Sigmoid colon (tissue), 7 donors: Measurements from ENCODE around the gene HOMER2. TPM values are rescaled to one million over a fixed set of nuclear protein-coding genes. Genes with fewer than 3 reads are reported as not detected.

Experiments
- DNase-seq: peaks from one replicate; pipeline ENCODE4 v3.0.0-alpha.2; 2019
- H3K27ac ChIP-seq, 4 donors: fragments of 200-600 bp; sonication (generic); one replicate each; pipeline ENCODE4 v1.5.1; 2016 to 2019; ENCODE audit warnings: mild to moderate bottlenecking in 1 of 4
- H3K27me3 ChIP-seq, 3 donors: fragments of 200-600 bp; sonication (generic); one replicate each; pipeline ENCODE4 v1.5.1; 2019; ENCODE audit warnings: mild to moderate bottlenecking in 1 of 3
- H3K36me3 ChIP-seq, 4 donors: fragments of 200-600 bp; sonication (generic); one replicate each; pipeline ENCODE4 v1.5.1; 2016 to 2019
- H3K4me1 ChIP-seq, 4 donors: fragments of 200-600 bp; sonication (generic); one replicate each; pipeline ENCODE4 v1.5.1; 2017 to 2019
- H3K4me3 ChIP-seq, 4 donors: fragments of 200-600 bp; sonication (generic); one replicate each; pipeline ENCODE4 v1.5.1; 2017 to 2019; ENCODE audit warnings: mild to moderate bottlenecking in 2 of 4, moderate library complexity in 1 of 4
- H3K9me3 ChIP-seq, 4 donors: fragments of 200-600 bp in 3 of 4; sonication (generic) in 3 of 4; one replicate each; pipeline versions ENCODE4 v1.5.1 to v1.6.1; 2013 to 2019
- EP300 ChIP-seq, 4 donors: sonication (generic); formaldehyde crosslinking; IDR thresholded peaks; one replicate each; pipeline ENCODE4 v1.6.1; 2017; ENCODE audit warnings: antibody characterized with exemption in 4 of 4
- POLR2A ChIP-seq, 2 donors: fragments of 450-650 bp; IDR thresholded peaks; one replicate each; pipeline ENCODE4 v1.6.1; 2016; ENCODE audit warnings: antibody characterized with exemption in 2 of 2, mild to moderate bottlenecking in 2 of 2, moderate library complexity in 2 of 2
- POLR2AphosphoS5 ChIP-seq, 4 donors: sonication (generic); formaldehyde crosslinking; IDR thresholded peaks; one replicate each; pipeline ENCODE4 v1.6.1; 2017; ENCODE audit warnings: antibody characterized with exemption in 4 of 4
- WGBS, 2 donors: extraction: QIAGEN DNeasy Blood & Tissue Kit; methylation state at CpG; one replicate each; pipeline ENCODE4 v1.1.7; 2013; 5-methylcytosine and 5-hydroxymethylcytosine counted together
- intact Hi-C: fragments of 100-400 bp; cut with DNase I; formaldehyde crosslinking; loops from one replicate; pipeline ENCODE4 v1.15.1; 2023
- polyA plus RNA-seq, 3 donors: library from polyadenylated mRNA; stranded (reverse); fragments of 200-250 nt; gene quantifications; one replicate each; pipeline ENCODE4 v1.2.3, GENCODE V29; 2013
- total RNA-seq, 4 donors: library from RNA; depleted of rRNA; stranded (reverse); fragments of >200 nt; gene quantifications; one replicate each; pipeline ENCODE4 v1.1.0, GENCODE V29; 2016
- TF ChIP-seq, protein P1 (sequence below), 4 experiments: fragments of 450-650 bp in 3 of 4; fragments of 200-600 bp in 1 of 4; IDR thresholded peaks; one replicate each; pipeline ENCODE4 v1.5.1; 2016 to 2019; ENCODE audit warnings: antibody characterized with exemption in 4 of 4, mild to moderate bottlenecking in 3 of 4, moderate library complexity in 2 of 4
- donor health status: healthy with polysubstance abuse.
- donor health status: Bipolar disorder and iron deficiency.
- donor health status: healthy.

Gene HOMER2
- total and polyA plus RNA-seq, 7 donors, result under 0.01 to 16.8 (median 7.1) TPM

DNA sequence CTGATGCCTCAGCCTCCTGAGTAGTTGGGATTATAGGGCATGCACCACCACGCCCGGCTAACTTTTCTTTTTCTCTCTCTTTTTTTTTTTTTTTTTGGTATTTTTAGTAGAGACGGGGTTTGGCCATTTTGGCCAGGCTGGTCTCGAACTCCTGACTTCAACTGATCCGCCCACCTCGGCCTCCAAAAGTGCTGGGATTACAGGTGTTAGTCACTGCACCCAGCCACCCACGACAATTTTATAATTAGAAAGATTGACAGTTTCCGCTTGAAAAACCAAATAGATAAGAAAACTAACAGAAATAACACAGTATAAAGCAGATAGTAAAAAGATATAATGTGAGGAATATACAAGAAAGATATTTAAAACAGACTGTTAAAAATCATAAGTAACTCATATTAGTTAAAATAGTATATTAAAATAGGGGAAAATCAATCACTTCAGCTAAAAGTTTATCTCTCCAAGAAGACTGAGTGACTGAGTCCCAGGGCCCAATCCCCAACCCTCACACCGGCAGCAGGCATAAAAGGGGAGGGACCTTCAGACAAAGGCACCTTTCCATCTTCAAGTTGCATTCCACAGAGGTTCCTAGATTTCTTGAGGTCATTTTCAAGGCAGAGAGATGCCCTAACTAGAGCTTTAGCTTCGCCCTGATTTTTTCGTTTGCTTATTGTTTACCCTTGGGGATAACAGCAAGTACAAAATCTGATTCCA is 144.4 kb downstream of the HOMER2 start:
- DNase-seq, result no peak
- Histone ChIP-seq H3K9me3 (no peaks in the 10 kb centered on the region), H3K36me3 (peaks cover 0 to 2% (median 0%) of the 10 kb centered on the region in 4 donors), H3K4me1 (peaks cover 0 to 25% (median 19%) of the 10 kb centered on the region in 4 donors), H3K27me3 (no peaks in the 10 kb centered on the region), H3K4me3 (no peak overlapping the region), H3K27ac (no peak overlapping the region)
- 82 to 84% methylated on average over 11 of the region's 11 CpGs for WGBS, 2 donors
- TF ChIP-seq POLR2AphosphoS5 (IDR thresholded peaks at IDR 0.05), result no peak
- no peak for TF ChIP-seq POLR2A (IDR thresholded peaks at IDR 0.05)
- no peak for TF ChIP-seq EP300 (IDR thresholded peaks at IDR 0.05)
- TF ChIP-seq, protein P1, sequence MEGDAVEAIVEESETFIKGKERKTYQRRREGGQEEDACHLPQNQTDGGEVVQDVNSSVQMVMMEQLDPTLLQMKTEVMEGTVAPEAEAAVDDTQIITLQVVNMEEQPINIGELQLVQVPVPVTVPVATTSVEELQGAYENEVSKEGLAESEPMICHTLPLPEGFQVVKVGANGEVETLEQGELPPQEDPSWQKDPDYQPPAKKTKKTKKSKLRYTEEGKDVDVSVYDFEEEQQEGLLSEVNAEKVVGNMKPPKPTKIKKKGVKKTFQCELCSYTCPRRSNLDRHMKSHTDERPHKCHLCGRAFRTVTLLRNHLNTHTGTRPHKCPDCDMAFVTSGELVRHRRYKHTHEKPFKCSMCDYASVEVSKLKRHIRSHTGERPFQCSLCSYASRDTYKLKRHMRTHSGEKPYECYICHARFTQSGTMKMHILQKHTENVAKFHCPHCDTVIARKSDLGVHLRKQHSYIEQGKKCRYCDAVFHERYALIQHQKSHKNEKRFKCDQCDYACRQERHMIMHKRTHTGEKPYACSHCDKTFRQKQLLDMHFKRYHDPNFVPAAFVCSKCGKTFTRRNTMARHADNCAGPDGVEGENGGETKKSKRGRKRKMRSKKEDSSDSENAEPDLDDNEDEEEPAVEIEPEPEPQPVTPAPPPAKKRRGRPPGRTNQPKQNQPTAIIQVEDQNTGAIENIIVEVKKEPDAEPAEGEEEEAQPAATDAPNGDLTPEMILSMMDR (IDR thresholded peaks at IDR 0.05), result no peak
- intact Hi-C loops, result loop anchor here (2.0 to 5.0 kb wide), 2 partner anchors 57 to 161 kb away; partner anchors contain the start of gene CPEB1

GRCh38 chr15:82805994-82806406 is 146.5 kb downstream of the HOMER2 start, which contains the start of gene FSD2:
Gene FSD2, minus strand, starts transcription at chr15:82806069. Its CDS starts 18,679 bp downstream, at chr15:82787390.
- Histone ChIP-seq H3K4me3 (no peak within 1 kb of the TSS), H3K36me3 (no peaks in the 10 kb centered on the region), H3K4me1 (peaks cover 0 to 10% (median 4%) of the 10 kb centered on the region in 4 donors), H3K27me3 (no peaks in the 10 kb centered on the region), H3K27ac (no peak within 1 kb of the TSS), H3K9me3 (no peaks in the 10 kb centered on the region)
- no peak for DNase-seq
- intact Hi-C loops, result loop anchor here (5.0 kb wide), 1 partner anchor 159 kb away; the partner anchor contains the start of gene CPEB1
- 58 to 80% methylated on average over 2 of the region's 2 CpGs for WGBS, 2 donors
- TF ChIP-seq, protein P1 (IDR thresholded peaks at IDR 0.05), result no peak
- no peak for TF ChIP-seq EP300 (IDR thresholded peaks at IDR 0.05)
- no peak for TF ChIP-seq POLR2AphosphoS5 (IDR thresholded peaks at IDR 0.05)
- TF ChIP-seq POLR2A (IDR thresholded peaks at IDR 0.05), result no peak

GRCh38 chr15:82804575-82804949 is 148.0 kb downstream of the HOMER2 start:
- DNase-seq, result no peak
- Histone ChIP-seq H3K27me3 (no peaks in the 10 kb centered on the region), H3K27ac (no peak overlapping the region)

GRCh38 chr15:82803793-82804574 is 148.5 kb downstream of the HOMER2 start:
- intact Hi-C loops, result no loop called here
- TF ChIP-seq EP300 (IDR thresholded peaks at IDR 0.05), result no peak
- TF ChIP-seq, protein P1 (IDR thresholded peaks at IDR 0.05), result no peak
- Histone ChIP-seq H3K4me1 (peaks cover 0 to 6% (median 2%) of the 10 kb centered on the region in 4 donors), H3K36me3 (no peaks in the 10 kb centered on the region), H3K27me3 (no peaks in the 10 kb centered on the region), H3K9me3 (no peaks in the 10 kb centered on the region), H3K27ac (no peak overlapping the region), H3K4me3 (no peak overlapping the region)
- no peak for DNase-seq
- 89 to 95% methylated on average over 2 of the region's 2 CpGs for WGBS, 2 donors

More at GRCh38 chr15:82804575-82804949, 148.0 kb downstream of the HOMER2 start:
- no peak overlapping the region for H3K4me3 ChIP-seq
- H3K36me3 ChIP-seq, result no peaks in the 10 kb centered on the region
- no peak for TF ChIP-seq POLR2AphosphoS5 (IDR thresholded peaks at IDR 0.05)
- no peak for TF ChIP-seq POLR2A (IDR thresholded peaks at IDR 0.05)
- TF ChIP-seq, protein P1 (IDR thresholded peaks at IDR 0.05), result no peak
- no peak for TF ChIP-seq EP300 (IDR thresholded peaks at IDR 0.05)
- H3K9me3 ChIP-seq, result no peaks in the 10 kb centered on the region
- 74 to 85% methylated on average over 1 of the region's 1 CpG for WGBS, 2 donors
- peaks cover 0 to 8% (median 3%) of the 10 kb centered on the region in 4 donors for H3K4me1 ChIP-seq
- intact Hi-C loops, result no loop called here
